ENCODE results near the gene GBGT1.

Gene GBGT1

GRCh38 chr9:133143639-133144141 is 20.0 kb downstream of the GBGT1 start:
- DNase-seq (ENCODE audit: low spot score): no peak

GRCh38 chr9:133142684-133143622 is 20.8 kb downstream of the GBGT1 start:
- no peak for DNase-seq (ENCODE audit: low spot score)

DNA sequence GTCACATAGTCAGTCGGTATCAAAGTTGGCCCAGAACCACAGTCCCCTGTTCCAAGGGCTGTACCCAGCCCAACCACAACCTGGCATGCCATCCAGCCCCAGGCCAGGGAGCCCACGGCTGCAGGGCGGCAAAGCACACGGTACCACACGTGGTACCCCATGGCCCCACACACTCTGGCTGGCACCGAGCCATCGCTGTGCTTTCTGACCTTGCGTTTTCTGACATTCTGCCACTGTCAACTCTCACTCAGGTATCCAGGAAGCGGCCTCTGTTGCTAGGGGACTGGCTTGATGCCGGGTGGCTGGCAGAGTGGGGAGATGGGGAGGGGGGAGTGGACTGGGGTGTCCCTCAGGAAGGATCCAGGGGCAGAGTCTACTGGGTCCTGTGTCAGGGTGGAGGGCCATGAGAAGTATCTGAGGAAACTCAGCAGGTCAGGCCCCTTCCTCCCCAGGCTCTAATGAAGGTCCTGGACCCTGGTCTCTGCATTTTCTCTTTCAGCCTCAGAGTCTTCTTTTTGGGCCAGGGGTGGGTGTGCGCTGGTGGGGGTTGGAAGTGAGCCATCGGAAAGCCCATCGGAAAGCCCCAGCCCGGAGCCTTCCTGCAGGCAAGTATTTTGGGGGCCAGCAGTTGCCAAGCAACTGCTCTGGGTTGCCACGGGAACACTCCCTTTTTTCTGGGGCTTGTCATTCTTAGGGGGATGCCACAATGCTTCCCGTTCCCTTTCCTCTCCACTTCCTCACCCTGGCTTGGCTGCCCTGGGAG is 21.7 kb downstream of the GBGT1 start:
- no peak for DNase-seq (ENCODE audit: low spot score)

GRCh38 chr9:133140606-133141005 is 23.1 kb downstream of the GBGT1 start:
- DNase-seq (ENCODE audit: low spot score): no peak

- no peak for DNase-seq (ENCODE audit: low spot score)
Measured at GRCh38 chr9:133140174-133140505, 23.6 kb downstream of the GBGT1 start.

- DNase-seq (ENCODE audit: low spot score): no peak
Measured at GRCh38 chr9:133139246-133140173, 24.2 kb downstream of the GBGT1 start.

DNA sequence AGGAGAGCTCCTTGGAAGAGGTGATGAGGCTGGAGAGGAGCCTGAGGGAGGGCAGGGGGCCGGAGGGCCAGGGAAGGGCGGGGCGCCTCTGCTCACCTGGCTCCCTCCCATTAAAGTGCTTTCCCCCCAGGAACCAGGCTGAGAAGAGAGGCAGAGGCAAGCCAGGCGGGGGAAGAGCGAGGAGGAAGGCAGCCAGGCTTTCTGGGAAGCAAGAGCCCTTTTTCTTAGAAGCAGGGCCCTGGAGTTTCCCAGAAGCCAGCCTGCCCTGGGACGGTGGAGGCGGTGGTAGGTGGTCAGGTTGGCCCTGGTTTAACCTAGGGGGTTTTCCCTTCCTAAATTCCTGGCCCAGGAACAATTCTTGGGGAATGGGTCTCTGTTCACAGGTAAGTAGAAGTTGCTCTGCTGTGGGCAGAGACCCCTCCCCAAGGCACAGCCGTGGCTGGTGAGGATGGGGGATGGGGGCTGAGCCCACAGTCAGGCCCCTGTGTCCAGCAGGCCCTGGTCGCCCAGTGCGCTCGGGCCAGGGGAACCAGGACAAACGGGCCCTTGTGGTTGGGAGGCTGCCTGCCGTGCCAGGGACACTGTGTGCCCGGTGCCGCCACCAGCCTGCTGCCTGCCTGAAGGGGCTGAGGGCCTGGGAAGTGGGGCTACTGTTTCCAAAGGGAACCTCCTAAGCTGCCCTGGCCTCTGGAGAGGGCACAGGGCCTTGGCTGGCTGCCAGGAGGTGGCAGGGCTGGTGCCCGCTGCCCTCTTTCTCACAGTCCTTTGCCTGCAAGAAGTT is 26.1 kb downstream of the GBGT1 start:
- peak; percentile 95 for DNase-seq (ENCODE audit: low spot score)

DNA sequence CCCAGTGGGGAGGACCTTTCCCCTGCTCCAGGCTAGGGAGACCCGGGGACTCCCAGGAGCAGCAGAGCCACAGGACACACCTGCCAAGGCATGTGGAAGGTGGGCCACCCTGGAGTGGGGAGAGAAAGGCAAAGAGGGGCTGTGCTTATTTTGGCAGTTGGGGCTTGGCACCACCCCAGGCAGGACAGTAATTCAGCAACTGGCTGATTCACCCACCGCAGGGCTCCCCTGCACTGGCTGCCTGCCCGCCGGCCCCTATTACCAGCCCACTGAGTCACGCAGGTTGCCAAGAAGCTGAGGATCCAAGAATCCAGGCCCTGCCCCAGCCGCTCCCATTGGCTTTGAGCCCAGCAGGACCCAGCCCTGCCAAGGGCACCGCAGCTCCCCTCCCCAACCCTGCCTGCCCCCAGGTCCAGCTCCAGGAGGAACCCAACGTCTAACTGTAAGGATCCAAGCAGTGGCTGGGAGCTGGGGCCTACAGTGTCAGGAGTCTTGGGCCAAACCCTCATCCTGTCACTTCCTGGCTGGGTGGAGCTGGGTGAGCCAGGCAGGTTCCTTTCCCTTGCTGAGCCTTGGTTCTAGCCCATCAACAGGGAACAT is 28.5 kb downstream of the GBGT1 start:
- DNase-seq (ENCODE audit: low spot score): no peak

- DNase-seq (ENCODE audit: low spot score): no peak
Measured at GRCh38 chr9:133134388-133135145, 29.1 kb downstream of the GBGT1 start.

DNA sequence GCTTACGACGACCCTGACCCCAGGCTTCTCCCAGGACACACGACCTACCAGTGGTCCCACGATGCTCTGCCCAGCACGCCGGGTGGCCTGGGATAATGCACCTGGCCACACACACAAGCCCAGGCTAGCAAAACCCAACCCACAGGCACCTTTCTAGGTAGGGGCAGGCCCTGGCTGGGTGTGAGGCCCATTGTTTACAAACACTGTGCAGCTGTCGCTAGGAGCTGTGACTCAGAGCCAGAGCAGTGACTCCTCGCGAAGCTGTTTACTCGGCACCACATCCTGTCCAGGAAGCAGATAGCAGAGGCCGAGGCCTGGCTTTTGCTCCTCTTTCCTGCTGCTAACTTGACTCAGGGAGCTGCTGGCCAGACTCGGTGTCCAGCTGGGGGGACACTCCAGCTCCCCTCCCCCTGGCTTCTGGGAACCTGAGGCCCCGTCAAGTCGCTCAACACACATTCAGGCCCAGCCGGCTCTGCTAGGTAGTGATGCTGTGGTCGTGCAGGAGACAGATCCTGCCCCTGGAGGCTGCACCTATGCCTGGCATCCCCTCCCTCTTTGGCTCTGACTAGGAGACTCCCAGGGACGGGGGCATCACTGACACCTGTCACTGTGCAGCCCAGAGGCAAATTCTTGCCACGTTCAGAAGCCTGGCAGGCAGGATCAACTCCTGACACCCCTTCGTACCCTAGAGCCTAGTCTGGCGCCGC is 29.9 kb downstream of the GBGT1 start:
- DNase-seq (ENCODE audit: low spot score): peak; percentile 87

- no peak for DNase-seq (ENCODE audit: low spot score)
Measured at GRCh38 chr9:133132174-133132573, 31.5 kb downstream of the GBGT1 start.

DNA sequence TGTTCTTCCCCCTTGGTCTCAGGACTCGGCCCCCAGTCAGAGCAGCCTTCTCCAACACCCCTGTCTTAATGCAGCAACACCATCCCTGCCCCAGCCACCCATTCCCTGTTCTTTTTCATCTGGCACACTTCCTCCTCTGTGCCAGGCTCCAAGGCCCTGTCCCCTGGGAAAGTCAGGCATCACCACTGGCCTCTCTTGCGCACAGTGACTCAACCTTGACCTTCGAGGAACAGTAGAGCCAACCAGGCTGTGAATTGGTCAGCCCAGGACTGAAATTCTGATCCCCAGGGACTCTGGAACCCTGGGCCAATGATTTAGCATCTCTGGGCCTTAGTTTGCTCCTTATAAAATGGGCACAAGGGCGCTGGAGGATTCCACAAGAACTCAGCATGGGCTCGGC is 32.2 kb downstream of the GBGT1 start:
- DNase-seq (ENCODE audit: low spot score): no peak

- no peak for DNase-seq (ENCODE audit: low spot score)
Measured at GRCh38 chr9:133130685-133131244, 32.9 kb downstream of the GBGT1 start.

GRCh38 chr9:133129001-133129795 is 34.5 kb downstream of the GBGT1 start:
- no peak for DNase-seq (ENCODE audit: low spot score)

DNA sequence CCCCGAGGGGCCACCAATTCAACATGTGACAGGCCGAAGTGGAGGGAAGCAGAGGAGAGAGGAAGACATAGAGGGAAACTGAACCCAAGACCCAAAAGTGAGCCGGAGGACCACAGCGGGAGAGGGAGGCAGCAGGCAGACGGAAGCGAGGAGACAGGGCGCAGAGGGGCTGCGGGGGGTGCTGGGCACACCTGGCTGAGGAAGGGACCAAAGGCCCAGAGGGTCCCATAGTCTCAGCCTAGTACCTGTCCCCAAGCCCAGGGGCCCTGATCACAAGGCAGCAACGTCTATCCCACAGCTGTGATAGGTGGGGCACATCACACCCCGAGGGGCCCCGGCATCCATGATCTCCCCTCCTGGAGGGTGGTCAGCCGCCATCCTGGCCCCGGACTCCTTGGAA is 35.6 kb downstream of the GBGT1 start:
- DNase-seq (ENCODE audit: low spot score): no peak

DNA sequence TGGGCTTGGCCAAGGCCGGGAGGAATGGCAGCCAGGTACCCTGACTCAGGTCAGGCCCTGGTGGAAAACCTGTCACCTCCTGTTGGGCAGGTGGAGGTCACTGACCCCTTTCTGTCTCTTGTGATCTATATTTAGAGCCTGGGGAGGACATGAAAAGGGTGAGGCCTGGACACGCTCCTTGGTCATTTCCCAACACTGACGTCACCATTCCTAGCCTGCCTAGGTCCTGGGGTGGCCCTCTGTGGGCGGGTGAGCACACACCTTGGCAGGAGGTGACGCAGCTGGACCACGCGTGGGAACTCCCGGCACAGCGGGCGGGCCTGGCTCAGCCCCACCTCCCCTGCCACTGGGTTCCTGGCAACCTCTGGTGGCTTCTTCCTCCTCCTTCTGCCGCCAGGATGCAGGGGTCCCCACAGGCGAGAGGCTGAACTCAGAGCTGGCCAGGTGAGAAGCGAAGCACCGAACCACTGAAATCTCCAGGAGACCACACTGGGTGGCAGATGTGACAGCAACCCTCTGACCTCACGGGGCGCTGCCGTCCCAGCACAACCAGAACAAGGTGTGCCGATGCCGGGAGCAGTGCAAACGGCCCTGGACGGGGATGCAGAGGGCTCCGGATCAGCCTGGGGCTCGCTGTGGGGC is 36.3 kb downstream of the GBGT1 start:
- DNase-seq (ENCODE audit: low spot score): no peak

- DNase-seq (ENCODE audit: low spot score): no peak
Measured at GRCh38 chr9:133126697-133127339, 36.9 kb downstream of the GBGT1 start.
